Mucosa of gallbladder (tissue), 1 donor: ENCODE measurements around the gene C9orf57. TPM values are rescaled to one million over a fixed set of nuclear protein-coding genes. Genes with fewer than 3 reads are reported as not detected.
"Not testable (repeated sequence)": the region's sequence is repeated elsewhere in the genome, so short reads cannot be mapped to it uniquely, and the experiment has no call there.

ENCODE experiments used
- DNase-seq: peaks from one replicate; pipeline ENCODE4 v3.0.0-alpha.2; 2020; ENCODE audit warnings: low spot score
- total RNA-seq: library from RNA; stranded (reverse); gene quantifications from one replicate; pipeline ENCODE4 v1.2.1, GENCODE V29; 2021
- donor health status: DM: no; HTN: no; CAD: no.

C9orf57 gene
- total RNA-seq, 1 donor from 2014 or later: not detected

DNA sequence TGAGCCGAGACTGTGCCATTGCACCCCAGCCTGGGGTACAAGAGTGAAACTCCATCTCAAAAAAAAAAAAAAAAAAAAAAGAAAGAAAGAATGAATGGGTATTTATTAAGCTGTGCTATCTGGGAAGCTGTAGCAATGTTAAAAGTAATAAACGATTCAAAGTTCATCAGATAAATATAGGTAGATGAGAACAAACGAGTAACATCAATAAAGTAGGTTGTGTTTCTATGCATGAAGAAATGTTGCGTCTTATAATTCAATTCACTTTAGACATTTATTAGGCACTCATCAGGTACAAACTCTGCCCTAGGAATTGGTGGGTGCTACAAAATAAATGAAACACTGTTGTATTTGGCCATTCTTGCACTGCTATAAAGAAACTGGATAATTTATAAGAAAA is 36.8 kb downstream of the C9orf57 start:
- DNase-seq: no peak

DNA sequence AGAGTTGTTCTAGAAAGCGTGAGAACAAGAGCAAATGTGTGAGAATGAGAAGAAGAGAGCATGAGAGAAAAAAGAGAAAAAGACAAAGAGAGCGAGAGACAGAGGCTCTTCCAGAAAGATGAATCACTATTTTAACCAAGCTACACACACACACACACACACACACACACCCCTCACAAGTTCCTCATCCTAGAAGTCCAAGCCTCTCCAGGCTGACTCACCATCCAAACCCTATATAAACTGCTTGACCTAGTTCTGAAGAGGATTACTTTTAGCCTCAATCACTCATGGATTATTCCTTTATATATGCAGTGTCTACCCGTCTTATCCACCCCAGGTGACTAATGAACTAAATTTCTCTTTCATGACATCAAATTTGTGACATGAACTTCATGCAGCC is 37.6 kb downstream of the C9orf57 start:
- no peak for DNase-seq

DNA sequence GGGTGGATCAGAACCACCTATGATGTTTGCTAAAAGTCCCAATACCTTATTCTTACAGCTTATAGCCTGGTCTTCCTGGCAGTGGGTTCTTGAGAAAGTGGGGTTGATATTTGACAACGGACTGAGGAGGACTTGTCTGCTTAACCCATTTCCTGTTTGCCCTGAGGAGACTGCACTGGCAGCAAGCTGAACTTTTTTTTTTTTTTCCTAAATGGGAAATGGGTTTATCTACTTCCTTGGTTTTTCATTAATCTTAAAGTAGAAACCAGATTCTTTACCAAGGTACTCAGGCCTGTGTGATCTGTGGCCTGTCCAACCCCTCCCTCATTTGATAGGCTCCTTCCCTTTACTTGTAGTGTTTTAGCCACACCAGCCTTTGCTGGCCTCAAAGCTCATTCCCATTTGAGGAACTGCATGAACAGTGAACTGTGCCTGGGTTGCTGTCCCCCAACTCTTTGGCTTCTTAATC is 47.1 kb downstream of the C9orf57 start:
- DNase-seq: no peak

DNA sequence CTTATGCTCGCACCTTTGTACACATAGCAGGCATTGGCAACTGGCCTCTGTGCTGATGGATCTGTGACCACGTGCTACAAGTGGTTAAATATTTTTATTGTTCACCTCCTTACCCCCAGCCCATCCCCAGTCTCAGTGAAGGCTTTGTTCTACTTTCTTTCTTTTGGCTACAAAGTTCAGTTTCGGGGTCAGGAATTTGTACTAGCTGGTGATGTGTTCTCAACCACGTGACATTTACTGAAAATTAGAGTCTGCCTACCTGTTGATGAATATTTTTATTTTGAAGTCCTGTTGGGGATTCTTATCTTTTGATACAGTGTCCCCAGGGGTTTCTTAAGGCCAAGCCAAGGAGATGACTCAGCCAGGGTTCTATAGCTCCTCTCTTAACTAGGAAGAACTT is 47.8 kb downstream of the C9orf57 start:
- peak; percentile 76 for DNase-seq

DNA sequence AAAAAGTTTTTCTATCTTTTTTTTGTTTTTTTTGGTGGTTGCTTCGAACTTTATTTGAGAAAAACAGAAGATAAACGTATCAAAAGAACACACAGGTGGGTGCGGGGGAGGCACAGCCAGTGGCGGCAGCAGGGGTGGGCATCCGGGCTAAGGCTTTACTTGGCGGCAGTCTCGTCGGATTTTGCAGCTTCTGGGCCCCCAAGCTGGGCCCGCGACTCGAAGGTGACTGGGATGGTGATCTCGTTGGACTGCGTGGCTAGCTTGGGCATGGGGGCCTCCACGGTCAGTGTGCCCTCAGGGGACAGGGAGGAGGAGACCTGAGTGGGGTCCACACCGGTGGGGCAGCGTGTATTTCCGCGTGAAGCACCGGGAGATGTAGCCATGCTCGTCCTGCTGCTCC is 52.7 kb downstream of the C9orf57 start:
- not testable (repeated sequence) for DNase-seq

DNA sequence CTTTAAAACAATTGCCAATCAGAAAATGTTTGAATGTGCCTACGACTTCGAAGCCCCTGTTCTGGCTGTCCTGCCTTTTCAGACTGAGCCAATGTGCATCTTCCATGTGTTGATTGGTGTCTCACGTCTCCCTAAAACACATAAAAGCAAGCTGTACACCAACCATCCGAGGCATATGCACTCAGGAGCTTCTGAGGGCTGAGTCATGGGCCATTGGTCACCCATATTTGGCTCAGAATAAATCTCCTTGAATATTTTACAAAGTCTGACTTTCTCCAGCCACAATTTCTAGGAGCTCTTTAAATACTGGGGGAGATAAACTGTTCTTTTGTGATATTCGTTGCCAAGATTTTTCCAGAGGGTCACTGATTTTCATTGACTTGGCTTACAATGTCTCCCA is 53.9 kb downstream of the C9orf57 start:
- no peak for DNase-seq

DNA sequence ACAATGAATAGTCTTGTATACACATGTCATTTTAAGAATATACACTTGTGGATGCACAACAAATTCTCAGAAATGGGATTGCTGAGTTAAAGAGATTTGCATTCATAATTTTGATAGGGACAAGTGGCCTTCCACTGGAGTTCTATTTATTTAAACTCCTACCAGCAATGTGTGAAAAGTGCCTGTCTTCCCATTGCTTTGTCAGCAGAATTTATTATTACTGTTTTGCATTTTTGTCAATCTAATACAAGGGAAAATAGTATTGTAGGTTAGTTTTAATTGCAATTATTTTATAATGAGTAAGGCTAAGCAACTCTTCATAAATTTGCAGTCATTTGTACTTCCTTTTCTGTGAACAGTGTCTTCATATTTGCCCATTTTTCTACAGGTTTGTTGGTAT is 55.0 kb downstream of the C9orf57 start:
- DNase-seq: no peak

Other genes starting within 250 kb of the C9orf57 start
- gene ABHD17B, start 149.4 kb downstream of the C9orf57 start, total RNA-seq: 18.3 TPM
- gene C9orf85, start 149.0 kb downstream of the C9orf57 start, total RNA-seq: 11.5 TPM
- 70.0 TPM for gene GDA, start 88.8 kb upstream of the C9orf57 start, total RNA-seq